Measurements from ENCODE around the gene ITPRIP. TPM values are rescaled to one million over a fixed set of nuclear protein-coding genes. Genes with fewer than 3 reads are reported as not detected.

Gene ITPRIP
- total RNA-seq, 1 experiment from 2014 or later = 4.0 TPM

GRCh38 chr10:104309980-104310978 lies 28.0 kb downstream of the ITPRIP start:
- DNase-seq (ENCODE audit: low read depth) = peak; percentile 91

- DNase-seq (ENCODE audit: low read depth) = no peak
Observed at GRCh38 chr10:104308439-104308903, 29.8 kb downstream of the ITPRIP start.

- no peak for DNase-seq (ENCODE audit: low read depth)
Observed at GRCh38 chr10:104307576-104308438, 30.5 kb downstream of the ITPRIP start.

DNA sequence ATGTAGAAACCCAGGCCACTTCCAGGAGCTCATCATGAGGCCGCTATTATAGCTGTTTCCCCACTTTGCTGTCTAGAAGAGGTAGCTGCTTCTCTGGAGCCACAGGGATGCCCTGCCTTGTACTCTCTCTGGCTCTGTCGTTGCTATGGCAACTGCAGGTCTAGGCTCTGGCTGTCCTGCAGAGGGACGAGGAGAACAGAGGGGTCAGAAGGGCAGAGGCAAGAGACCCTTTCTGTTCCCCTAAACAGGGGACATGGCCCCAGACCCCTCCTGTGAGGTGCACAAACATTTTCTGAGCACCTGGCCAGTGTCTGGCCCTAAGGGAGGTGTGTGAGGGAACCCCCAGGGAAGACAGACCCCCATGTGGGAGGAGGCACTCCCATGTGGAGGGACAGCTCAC lies 31.4 kb downstream of the ITPRIP start:
- no peak for DNase-seq (ENCODE audit: low read depth)

DNA sequence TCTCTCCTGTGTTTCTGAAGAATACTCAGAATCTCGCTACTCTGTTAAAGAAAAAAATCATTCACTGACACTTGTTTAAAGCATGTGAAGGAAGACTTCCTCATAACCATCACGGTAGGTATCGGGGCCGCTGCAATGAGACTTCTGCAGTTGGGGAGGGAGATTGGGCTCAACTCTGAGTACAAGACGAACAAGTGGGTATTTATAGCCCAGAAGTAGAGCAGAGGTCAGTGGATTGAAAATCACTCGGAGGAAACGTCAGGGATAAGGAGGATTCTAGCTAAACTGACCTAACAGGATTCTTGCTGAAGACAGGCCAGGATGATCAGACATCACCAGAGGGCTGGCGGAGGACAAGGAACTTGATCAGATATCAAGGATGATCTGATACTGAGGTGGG lies 33.3 kb downstream of the ITPRIP start:
- no peak for DNase-seq (ENCODE audit: low read depth)

DNA sequence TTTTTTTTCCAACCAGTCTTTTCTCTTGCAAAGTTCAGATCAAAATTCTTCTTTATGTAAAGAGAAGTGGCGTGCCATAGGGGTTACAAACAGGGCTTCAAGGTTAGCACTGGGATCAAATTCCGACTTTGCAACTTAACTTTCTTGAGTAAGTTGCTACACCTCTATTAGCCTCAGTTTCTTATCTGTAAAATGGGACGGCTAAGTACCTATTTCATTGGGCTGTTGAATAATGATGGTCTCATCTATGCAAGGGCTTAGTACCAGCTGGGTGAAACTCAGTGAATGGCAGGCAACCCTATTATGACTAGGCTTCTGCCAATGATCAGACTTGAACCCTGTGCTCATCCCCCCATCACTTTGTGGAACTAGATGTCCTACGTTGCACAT lies 33.9 kb downstream of the ITPRIP start:
- no peak for DNase-seq (ENCODE audit: low read depth)

- DNase-seq (ENCODE audit: low read depth) = no peak
Observed at GRCh38 chr10:104303594-104304355, 34.5 kb downstream of the ITPRIP start.

DNA sequence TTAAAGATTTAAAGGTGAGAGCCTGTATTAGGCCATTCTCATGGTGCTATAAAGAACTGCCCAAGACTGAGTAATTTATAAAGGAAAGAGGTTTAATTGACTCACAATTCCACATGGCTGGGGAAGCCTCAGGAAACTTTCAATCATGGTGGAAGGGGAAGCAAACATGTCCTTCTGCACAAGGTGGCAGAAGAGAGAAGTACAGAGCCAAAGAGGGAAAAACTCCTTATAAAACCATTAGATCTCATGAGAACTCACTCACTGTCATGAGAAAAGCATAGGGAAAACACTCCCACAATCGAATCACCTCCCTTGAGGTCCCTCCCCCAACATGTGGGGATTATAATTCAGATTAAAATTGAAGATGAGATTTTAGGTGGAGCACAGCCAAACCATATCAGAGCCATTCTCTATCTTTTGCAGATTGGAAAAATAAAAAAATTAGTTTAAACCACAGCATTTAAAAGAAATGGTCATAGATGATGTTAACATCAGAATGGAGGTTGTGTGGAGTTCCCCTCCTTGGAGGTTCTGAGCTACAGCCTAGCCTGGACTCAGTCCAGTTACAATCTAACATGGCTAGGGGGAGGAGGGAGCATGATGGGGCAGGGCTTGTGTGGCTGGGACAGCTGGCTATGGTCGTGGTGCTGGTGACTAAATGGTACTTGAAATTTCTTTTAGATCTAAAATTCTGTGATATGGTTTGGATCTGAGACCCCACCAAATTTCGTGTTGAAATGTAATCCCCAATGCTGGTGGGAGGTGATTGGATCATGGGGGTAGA lies 36.2 kb downstream of the ITPRIP start:
- peak; percentile 48 for DNase-seq (ENCODE audit: low read depth)

- peak; percentile 98 for DNase-seq (ENCODE audit: low read depth)
Observed at GRCh38 chr10:104300736-104301292, 37.5 kb downstream of the ITPRIP start.

GRCh38 chr10:104300002-104300735 lies 38.1 kb downstream of the ITPRIP start:
- peak; percentile 90 for DNase-seq (ENCODE audit: low read depth)

DNA sequence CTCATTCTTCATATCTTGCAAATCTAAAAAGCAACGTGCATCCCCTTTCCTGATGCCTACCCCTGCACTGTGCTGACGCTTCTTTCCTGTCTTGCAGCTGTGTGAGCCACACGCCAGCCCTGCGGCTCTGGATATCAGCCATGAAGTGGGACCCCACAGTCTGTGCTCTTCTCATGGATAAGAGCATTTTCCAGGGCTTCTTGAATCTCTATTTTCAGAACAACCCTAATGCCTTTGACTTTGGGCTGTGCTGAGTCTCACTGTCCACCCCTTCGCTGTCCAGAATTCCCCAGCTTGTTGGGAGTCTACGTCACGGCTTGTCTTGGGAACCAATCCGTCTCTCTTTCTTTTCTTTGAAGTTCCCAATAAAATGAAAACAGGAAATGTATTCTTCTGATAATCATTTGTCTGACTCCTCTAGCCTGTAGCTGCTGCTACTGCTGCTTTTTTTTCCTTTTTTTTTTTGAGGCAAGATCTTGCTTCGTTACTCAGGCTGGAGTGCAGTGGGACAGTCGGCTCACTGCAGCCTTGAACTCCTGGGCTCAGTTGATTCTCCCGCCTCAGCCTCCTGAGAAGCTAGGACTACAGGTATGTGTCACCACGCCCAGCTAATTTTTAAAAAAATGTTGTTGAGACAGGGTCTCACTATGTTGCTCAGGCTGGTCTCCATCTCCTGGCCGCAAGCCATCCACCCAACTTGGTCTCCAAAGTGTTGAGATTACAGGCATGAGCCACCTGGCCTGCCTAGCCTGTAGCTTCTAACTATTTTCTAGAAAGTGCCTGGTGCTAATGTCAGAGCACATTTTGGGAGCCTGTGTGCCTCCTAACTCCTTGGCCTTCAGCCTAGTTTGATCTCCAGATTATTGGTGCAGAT lies 39.0 kb downstream of the ITPRIP start:
- DNase-seq (ENCODE audit: low read depth) = peak; percentile 60

DNA sequence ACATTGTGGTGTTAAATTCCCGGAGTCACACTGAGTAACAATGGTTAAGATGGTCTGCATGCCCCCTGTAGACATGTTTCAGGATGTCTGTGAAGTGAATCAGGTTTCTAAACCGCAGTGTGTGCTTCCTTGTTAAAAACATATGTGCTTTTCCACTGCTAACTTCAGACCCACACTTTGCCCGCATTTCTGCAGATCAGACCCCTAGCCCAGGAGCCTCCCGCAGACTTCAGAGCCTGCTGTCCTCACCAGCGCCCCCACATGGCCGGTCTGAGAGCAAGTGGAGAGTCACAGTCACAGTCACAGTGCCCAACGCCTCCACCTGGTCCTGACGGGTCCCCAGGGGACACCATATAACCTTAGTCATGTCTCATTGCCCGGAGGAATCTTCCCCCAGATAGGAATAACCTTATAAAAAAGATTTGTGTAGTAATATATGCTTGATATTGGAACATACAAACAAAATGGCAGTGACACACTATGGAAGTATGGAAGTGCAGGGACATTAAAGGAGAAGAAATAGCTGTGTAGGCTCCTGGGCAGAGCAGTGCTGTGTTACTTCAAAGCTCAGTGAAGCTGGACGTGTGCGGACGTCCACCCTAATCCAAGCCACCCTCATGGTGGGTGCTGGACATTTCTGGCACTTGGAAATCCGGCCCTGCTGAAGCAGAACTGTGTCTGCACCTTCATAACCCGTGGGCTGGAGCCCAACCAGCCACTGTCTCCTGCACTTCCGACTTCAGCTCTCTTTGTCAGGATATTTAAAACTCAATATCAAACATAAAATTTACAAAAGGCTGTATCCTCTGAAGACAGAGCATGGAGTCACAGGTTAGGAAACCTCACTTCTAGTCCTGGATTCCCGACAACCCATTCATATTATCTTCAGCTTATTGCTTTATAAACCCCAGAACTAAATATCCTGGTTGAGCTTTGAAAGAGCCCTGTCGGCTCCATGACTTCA lies 40.3 kb downstream of the ITPRIP start:
- DNase-seq (ENCODE audit: low read depth) = peak; percentile 62

DNA sequence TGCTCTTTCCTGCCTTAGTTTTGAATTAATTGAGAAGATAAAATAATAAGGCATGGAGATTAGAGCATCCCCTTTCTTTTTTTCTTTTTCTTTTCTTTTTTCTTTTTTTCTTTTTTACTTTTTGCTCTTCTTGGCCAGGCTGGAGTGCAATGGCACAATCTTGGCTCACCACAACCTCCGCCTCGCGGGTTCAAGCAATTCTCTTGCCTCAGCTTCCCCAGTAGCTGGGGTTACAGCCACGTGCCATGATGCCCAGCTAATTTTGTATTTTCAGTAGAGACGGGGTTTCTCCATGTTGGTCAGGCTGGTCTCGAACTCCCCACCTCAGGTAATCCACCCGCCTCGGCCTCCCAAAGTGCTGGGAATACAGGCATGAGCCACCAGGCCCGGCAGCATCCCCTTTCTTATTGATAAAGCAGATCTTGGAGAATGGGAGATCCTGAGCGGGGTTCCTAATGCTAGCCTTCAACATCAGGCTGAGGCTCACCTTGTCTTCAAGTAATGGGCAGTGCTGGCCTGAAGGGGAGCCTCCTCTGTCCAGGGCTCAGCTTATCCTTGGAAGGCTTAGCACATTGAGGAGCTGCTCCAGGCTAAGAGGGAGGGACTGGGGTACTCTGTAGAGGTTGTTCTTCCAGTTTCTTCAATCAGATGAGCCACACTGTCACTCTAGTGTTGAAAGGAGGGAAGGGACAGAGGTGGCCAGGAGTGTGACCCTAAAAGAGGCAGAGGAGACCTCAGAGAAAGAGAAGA lies 41.4 kb downstream of the ITPRIP start:
- no peak for DNase-seq (ENCODE audit: low read depth)

- DNase-seq (ENCODE audit: low read depth) = no peak
Observed at GRCh38 chr10:104293781-104294321, 44.4 kb downstream of the ITPRIP start.

- DNase-seq (ENCODE audit: low read depth) = peak; percentile 29
Observed at GRCh38 chr10:104293011-104293410, 45.3 kb downstream of the ITPRIP start.

DNA sequence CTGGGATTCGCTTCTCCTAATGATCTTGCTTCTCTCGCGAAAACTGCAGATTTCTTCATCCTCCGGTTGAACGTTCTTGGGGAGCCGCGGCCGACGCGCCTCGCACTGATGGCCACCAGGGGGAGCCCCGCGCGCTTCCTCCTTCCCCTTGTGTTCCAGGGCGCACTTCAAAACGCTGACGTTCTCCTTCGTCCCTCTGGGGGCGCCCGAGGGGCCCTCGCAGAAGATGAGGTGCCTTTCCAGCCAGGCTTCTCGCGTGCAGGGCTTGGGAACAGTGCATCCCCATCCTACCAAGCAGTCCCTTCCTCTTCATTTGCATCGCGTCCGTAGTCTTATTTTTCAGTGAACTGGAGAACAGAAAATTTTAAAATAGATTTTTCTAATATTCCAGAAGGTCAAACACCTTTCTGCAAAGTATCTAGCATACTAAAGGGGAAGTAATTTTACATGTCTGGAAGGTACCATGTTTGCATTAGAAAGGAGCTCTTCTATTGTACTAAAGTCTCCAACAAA lies 46.8 kb downstream of the ITPRIP start:
- peak; percentile 79 for DNase-seq (ENCODE audit: low read depth)

Measured in RPMI7951 (cell line).